Muscle layer of duodenum (tissue), 2 donors: ENCODE results near the gene RNF17.

Source experiments
- H3K27ac ChIP-seq: one replicate; pipeline ENCODE4 v1.7.0; 2013; ENCODE audit warnings: mild to moderate bottlenecking, low read length
- H3K27me3 ChIP-seq: one replicate; pipeline ENCODE4 v1.7.0; 2013; ENCODE audit warnings: low read depth, mild to moderate bottlenecking, control low read depth, low read length
- H3K36me3 ChIP-seq, 2 donors: one replicate each; pipeline ENCODE4 v1.7.0; 2013; ENCODE audit warnings: low read length in 2 of 2, control low read depth in 1 of 2, mild to moderate bottlenecking in 1 of 2; ENCODE audit not compliant: insufficient read depth in 2 of 2, control insufficient read depth in 1 of 2
- H3K4me1 ChIP-seq, 2 donors: one replicate each; pipeline ENCODE4 v1.7.0; 2013; ENCODE audit warnings: low read length in 2 of 2, mild to moderate bottlenecking in 2 of 2, control low read depth in 1 of 2, moderate library complexity in 1 of 2; ENCODE audit not compliant: insufficient read depth in 2 of 2, control insufficient read depth in 1 of 2
- H3K4me3 ChIP-seq, 2 donors: one replicate each; pipeline ENCODE4 v1.7.0; 2013; ENCODE audit warnings: low read length in 2 of 2, low read depth in 1 of 2, mild to moderate bottlenecking in 1 of 2
- H3K9me3 ChIP-seq, 2 donors: one replicate each; pipeline ENCODE4 v1.7.0; 2013; ENCODE audit warnings: low read length in 2 of 2, control low read depth in 1 of 2, mild to moderate bottlenecking in 1 of 2; ENCODE audit not compliant: control insufficient read depth in 1 of 2
- donor health status: healthy.

Gene RNF17

DNA sequence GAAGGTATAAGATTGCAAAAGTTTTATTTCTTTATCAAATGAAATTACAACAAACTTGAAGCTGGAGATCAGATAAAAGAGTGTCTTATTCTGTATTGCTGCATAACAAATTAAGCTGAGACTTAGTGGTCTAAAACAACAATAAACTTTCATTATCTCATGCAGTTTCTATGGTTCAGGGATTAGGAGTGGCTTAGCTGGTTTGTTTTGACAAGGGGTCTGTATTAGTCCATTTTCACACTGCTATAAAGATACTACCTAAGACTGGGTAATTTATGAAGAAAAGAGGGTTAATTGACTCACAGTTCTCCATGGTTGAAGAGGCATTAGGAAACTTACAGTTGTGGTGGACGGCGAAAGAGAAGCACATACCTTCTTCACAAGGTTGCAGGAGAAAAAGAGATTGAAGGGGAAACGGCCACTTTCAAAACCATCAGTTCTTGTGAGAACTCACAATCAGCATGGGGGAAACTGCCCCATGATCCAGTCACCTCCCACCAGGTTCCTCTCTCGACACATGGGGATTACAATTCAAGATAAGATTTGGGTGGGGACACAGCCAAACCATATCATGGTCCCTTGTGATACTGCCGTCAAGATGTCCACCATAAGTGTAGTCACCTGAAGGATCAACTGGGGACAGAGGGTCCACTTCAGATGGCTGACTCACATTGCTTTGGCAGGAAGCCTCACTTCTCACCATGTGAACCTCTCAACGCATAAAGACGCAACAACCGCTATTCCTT is 97.8 kb downstream of the RNF17 start:
- no peaks in the 10 kb centered on the region for H3K27me3 ChIP-seq
- no peaks in the 10 kb centered on the region for H3K36me3 ChIP-seq
- H3K9me3 ChIP-seq: no peaks in the 10 kb centered on the region
- H3K27ac ChIP-seq: no peak overlapping the region
- no peak overlapping the region for H3K4me3 ChIP-seq
- H3K4me1 ChIP-seq: no peaks in the 10 kb centered on the region

DNA sequence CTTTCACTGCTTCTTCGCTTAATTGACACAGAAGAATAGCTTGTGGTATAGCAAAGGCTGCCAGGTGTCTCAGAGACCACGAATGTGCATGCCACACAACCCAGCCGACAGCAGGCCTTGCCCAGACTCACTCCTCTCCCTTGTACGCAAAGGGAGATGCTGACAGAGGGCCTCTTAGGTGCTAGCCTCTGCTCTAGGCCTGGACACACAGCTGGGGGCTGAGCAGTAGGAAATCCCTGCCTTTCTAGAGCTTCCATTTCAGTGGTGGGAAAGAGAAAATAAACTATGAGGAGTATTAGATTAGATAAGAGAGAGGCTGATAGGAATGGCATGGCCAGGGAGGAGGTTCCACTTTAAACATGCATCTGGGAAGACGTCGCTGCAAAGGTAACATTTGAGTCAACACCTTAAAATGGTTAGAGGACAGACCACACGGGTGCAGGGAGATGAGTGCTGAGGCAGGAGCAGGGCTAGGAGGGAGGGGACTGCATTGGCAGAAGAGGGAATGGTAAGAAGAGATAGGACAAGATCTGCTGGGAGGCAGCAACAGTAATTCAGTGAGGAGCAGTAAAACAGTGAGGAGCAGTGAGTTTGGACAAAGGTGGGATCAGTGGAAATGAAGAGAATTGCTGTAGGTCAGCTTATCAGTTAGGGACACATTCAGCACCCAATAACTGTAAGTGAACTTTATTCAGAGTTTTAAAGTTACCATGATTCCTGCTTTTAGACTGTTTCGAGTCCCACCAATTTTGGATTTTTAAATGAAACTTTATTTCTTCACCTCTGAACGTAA is 100.0 kb downstream of the RNF17 start:
- H3K27me3 ChIP-seq: no peaks in the 10 kb centered on the region
- H3K9me3 ChIP-seq: no peaks in the 10 kb centered on the region
- H3K27ac ChIP-seq: no peak overlapping the region
- H3K4me1 ChIP-seq: no peaks in the 10 kb centered on the region
- H3K36me3 ChIP-seq: no peaks in the 10 kb centered on the region
- no peak overlapping the region for H3K4me3 ChIP-seq

DNA sequence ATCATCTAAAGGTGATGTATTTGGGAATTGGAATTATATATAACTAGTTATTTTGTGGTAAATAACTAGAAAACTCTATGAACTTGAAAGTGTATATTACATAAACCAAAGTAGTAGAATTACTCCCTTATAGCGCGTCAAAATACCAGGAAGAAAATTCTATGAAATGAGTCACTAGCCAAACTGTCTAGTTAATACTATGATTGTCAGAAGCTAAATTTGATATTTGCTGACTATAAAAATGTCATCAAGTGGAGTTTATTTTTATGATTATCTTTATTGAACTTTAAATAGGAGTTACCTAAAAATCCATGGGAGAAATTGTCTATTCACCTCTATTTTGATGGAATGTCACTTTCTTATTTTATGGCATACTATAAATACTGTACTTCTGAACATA is 100.6 kb downstream of the RNF17 start:
- no peak overlapping the region for H3K4me3 ChIP-seq
- no peak overlapping the region for H3K27ac ChIP-seq
- no peaks in the 10 kb centered on the region for H3K9me3 ChIP-seq
- H3K27me3 ChIP-seq: no peaks in the 10 kb centered on the region
- H3K4me1 ChIP-seq: no peaks in the 10 kb centered on the region
- no peaks in the 10 kb centered on the region for H3K36me3 ChIP-seq

DNA sequence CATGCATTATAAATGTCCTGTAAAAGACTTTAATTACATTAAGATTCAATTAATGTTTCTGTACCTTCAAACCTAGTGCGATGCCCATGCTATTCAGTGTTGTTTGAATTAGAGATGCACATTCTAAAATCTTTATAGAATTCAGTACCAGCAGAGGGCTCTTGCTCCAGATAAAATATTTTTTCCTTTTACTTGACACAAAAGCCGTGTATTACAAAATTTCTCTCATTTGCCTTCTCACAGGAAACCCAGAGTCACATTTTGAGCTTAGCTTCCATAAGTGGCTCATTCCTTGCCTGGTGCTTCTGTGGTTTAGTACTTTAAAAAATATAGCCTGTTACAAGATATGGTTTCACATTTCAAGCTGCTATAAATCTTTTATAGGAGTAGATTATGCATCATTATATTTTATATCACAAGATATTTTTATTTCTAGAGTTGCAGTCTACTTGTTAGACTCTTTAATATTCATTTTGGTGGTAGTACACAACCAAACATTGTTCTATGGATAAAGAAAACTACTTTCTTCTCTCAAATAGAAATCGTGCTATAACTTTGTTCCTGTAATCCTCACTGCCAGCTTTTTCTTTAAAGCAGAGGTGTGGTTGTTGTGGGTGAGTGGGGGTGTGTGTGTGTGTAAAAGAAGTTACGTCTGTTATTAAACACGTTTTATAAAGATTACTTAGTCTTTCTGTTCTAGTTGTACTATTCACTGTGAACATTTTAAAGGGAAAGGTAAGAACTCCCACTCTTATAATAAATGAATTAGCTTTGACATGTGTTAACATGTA is 101.4 kb downstream of the RNF17 start:
- H3K9me3 ChIP-seq: no peaks in the 10 kb centered on the region
- H3K27ac ChIP-seq: no peak overlapping the region
- H3K27me3 ChIP-seq: no peaks in the 10 kb centered on the region
- no peaks in the 10 kb centered on the region for H3K36me3 ChIP-seq
- H3K4me1 ChIP-seq: no peaks in the 10 kb centered on the region
- H3K4me3 ChIP-seq: no peak overlapping the region

DNA sequence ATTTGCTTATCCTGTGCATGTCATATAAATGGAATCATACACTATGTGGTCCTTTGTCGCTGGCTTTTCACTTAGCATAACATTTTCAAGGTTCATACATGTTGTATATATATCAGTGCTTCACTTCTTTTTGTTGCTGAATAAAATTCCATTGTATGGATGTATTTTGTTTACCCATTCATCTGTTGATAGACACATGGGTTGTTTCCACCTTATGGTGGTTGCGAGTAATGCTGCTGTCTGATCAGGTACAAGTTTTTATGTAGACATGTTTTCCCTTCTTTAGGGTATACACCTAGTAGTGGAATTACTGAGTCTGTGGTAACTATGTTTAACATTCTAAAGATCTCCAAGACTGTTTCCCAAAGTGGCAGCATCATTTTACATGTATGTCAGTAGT is 102.5 kb downstream of the RNF17 start:
- no peak overlapping the region for H3K27ac ChIP-seq
- H3K36me3 ChIP-seq: no peaks in the 10 kb centered on the region
- H3K4me3 ChIP-seq: no peak overlapping the region
- H3K9me3 ChIP-seq: no peaks in the 10 kb centered on the region
- H3K4me1 ChIP-seq: no peaks in the 10 kb centered on the region
- no peaks in the 10 kb centered on the region for H3K27me3 ChIP-seq

DNA sequence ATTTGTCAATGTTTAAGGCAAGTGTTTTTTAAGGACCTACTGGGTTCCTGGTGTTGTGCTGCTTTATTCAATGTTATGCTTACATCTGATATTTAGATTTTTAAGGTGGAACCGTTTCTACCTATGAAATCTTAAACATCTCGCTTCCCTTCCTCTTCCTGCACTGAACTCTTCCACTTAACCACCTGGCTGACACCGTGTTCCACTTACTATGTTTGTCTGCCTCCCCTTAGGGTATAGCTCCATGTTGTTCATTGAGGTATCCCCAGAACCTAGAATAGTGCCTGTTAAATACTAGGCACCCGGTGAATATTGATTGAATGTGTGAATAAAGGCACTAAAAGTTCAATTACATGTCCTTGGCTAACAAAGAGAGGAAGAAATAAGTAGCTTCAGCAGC is 104.9 kb downstream of the RNF17 start:
- H3K27me3 ChIP-seq: no peaks in the 10 kb centered on the region
- H3K27ac ChIP-seq: no peak overlapping the region
- H3K9me3 ChIP-seq: no peaks in the 10 kb centered on the region
- H3K4me3 ChIP-seq: no peak overlapping the region
- H3K4me1 ChIP-seq: no peaks in the 10 kb centered on the region
- H3K36me3 ChIP-seq: no peaks in the 10 kb centered on the region

DNA sequence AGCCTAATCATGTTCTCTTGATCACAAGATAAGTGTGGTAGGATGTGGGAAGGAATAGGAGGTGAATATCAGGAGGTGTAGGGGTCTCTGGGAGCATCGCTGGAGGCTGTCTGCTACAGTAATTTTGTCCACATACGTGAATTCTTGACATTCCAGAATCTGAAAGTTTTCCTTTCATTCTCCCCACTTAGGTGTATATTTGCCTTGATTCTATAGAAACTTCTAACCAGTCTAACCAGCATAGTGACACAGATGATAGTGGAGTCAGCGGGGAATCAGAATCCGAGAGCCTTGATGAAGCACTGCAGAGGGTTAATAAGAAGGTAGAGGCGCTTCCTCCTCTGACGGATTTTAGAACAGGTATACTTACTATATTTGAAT is 106.4 kb downstream of the RNF17 start:
- H3K36me3 ChIP-seq: no peaks in the 10 kb centered on the region
- H3K4me1 ChIP-seq: no peaks in the 10 kb centered on the region
- H3K9me3 ChIP-seq: no peaks in the 10 kb centered on the region
- H3K27me3 ChIP-seq: no peaks in the 10 kb centered on the region
- no peak overlapping the region for H3K4me3 ChIP-seq
- no peak overlapping the region for H3K27ac ChIP-seq

DNA sequence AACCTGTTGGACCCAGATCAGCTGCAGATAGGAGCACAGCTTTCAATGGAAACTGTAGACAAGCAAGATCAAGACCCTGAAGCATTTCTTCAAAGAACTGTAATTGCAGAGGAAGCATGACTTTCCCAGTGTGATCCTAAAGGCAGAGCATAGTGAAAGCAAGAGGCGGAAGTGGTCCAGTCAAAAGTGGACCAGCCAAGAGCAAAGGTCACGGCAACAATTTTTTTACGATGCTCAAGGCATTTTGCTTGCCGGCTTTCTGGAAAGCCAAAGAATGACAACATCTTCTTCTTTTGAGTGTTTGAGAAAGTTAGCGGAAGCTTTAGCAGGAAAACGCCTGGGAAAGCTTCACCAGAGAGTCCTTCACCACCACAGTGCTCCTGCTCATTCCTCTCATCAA is 111.6 kb downstream of the RNF17 start:
- Histone ChIP-seq H3K27me3 (no peaks in the 10 kb centered on the region), H3K9me3 (no peaks in the 10 kb centered on the region), H3K36me3 (no peaks in the 10 kb centered on the region), H3K4me1 (no peaks in the 10 kb centered on the region), H3K4me3 (no peak overlapping the region), H3K27ac (no peak overlapping the region)

DNA sequence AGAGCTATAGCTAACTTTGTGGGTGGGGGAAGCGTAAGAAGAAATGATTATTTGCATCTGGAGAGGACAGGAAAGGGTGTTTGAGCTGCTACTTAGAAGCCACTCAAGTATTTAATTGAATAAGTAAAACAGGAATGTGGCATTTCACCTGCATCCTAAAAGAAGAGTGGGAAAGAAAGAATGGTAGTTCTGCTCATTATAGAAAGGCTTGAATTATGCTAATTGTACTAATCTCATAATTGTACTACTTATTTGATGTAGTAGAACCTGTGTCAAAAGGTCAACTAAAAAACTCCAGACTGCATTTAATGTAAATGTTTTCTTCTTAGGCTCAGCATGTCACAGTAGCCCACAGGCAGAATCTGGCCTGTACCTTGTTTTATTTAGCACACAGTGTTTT is 113.6 kb downstream of the RNF17 start:
- Histone ChIP-seq H3K9me3 (no peaks in the 10 kb centered on the region), H3K4me1 (no peaks in the 10 kb centered on the region)

DNA sequence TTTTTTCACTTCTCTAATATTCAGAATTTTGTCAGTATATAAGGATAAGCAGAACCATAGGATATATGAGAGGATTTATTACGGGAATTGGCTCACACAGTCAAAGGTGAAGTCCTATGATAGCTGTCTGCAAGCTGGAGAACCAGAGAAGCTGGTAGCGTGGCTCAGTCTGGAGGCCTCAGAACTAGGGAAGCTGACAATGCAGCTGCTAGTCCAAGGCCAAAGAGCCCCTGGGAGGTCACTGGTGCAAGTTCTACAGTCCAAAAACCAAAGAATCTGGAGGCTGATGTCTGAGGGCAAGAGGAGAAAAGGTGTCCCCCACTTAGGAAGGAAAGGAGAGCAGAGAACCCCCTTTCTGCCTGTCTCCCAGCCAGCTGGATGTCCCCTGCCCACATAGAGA is 114.4 kb downstream of the RNF17 start:
- Histone ChIP-seq H3K4me1 (no peaks in the 10 kb centered on the region), H3K36me3 (no peaks in the 10 kb centered on the region), H3K9me3 (no peaks in the 10 kb centered on the region), H3K4me3 (no peak overlapping the region), H3K27me3 (no peaks in the 10 kb centered on the region), H3K27ac (no peak overlapping the region)

More for the DNA sequence above, 113.6 kb downstream of the RNF17 start:
- no peaks in the 10 kb centered on the region for H3K27me3 ChIP-seq
- H3K4me3 ChIP-seq: no peak overlapping the region
- H3K36me3 ChIP-seq: no peaks in the 10 kb centered on the region
- H3K27ac ChIP-seq: no peak overlapping the region

DNA sequence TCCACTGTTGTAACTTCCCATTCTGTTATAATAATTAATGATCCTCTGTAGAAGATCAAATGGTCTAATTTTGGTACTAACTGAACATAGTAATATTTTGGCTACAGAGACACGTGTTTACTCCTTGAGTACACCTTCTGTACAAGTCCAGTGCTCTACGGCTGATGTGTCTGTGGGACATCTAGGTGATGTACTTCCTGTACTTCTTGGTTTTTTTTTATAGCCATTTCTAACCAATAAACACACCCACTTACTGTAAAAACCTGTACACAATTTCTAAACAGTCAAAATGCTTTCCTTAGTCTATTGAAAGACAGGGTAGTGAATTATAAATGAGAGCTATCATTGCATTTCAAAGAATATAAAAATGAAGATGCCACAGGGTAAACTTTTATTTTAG is 118.7 kb downstream of the RNF17 start:
- H3K9me3 ChIP-seq: no peaks in the 10 kb centered on the region
- H3K4me3 ChIP-seq: no peak overlapping the region
- H3K4me1 ChIP-seq: no peaks in the 10 kb centered on the region
- no peaks in the 10 kb centered on the region for H3K27me3 ChIP-seq
- no peak overlapping the region for H3K27ac ChIP-seq
- H3K36me3 ChIP-seq: peaks cover 5 to 17% of the 10 kb centered on the region in 2 donors
